ENCODE results near the gene SHTN1.

DNA sequence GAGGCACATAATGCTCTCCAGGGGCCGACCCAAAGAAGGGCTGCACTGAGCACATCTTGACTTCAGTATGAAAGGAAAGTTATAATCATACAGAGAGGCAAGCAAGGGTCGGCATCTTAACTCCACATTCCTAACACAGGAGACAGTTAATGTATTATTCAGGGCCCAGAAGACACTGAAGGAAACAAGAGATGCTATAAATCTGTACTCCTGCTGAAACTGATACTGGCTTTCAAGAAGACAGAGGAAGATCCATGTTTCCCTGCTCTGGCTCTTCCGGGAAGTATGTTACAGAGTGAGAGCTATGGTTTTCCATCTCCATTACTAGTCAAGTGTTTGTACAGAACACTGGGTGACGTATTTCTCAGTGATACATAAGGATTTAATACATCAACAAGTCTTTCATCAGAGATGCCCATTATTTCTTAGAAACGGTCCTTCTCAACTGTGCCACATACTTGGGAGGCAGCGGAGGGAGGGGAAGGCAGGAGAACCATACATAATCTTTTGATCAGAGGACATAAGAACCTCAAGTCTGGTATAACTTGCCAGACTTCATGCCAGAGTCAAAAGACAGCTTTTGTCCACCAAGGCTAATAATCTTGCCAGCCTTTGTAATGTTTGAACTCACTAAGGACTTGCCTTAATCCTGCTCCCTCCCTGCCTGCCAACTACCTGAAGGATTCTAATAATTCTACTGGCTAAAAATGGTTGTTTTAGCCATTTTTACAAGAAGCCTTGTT lies 97.6 kb downstream of the SHTN1 start:
- TF ChIP-seq EZH2phosphoT487 (IDR thresholded peaks at IDR 0.05; ENCODE audit: insufficient read depth, low read depth) (no peak), EZH2 (IDR thresholded peaks at IDR 0.05; ENCODE audit: insufficient read depth, poor library complexity, severe bottlenecking) (no peak)

Measured in GM23248 (cell line).